HCT116 (cell line): Measurements from ENCODE around the gene TKTL1. TPM values are rescaled to one million over a fixed set of nuclear protein-coding genes. Genes with fewer than 3 reads are reported as not detected.

Experiments
- ATAC-seq: fragments of 200-7000 bp; cut with Tn5 transposase; 2 replicates; pipeline ENCODE4 v1.9.1; 2020; ENCODE audit warnings: mild to moderate bottlenecking, moderate library complexity
- BruUV-seq: library from RNA; stranded (reverse); fragments of 400-500 nt; replicated peaks from 2 replicates; lab custom pipeline; 2021; lab: Mats Ljungman, UMichigan
- CTCF ChIA-PET: fragments of 300-600 bp; sonication (Branson Sonifier 250); formaldehyde crosslinking; loops from one replicate; lab custom pipeline; 2021; ENCODE audit warnings: antibody characterized with exemption; lab: Charles Lee
- POLR2A ChIA-PET: fragments of 300-600, 350-600 bp; sonication (Branson Sonifier 250); formaldehyde crosslinking; loops from one replicate; lab custom pipeline; 2021; ENCODE audit warnings: antibody characterized with exemption; lab: Charles Lee
- RAD21 ChIA-PET, 2 experiments: fragments of 300-600 bp; sonication (Branson Sonifier 250); formaldehyde crosslinking; loops; one replicate each; lab custom pipeline; 2023; ENCODE audit warnings: low total read pairs in 2 of 2; ENCODE audit not compliant: uncharacterized antibody in 2 of 2, unreplicated experiment in 2 of 2, low non-redundant PET in 1 of 2; lab: Charles Lee
- DNase-seq: peaks from one replicate; pipeline ENCODE4 v3.0.0-alpha.2; 2010; ENCODE audit warnings: low read depth, low spot score
- H2AFZ ChIP-seq: fragments of 200-600 bp; shearing (Covaris generic), sonication (generic); 2 replicates; pipeline ENCODE4 v1.6.1; 2017; ENCODE audit warnings: low read depth, mixed run types, mixed read lengths, antibody characterized with exemption, low read length; ENCODE audit not compliant: poor library complexity, severe bottlenecking
- H3K27ac ChIP-seq: 2 replicates; pipeline ENCODE4 v1.5.1; 2012; ENCODE audit warnings: low read depth, low read length
- H3K27me3 ChIP-seq: fragments of 200-600 bp; sonication (generic); 2 replicates; pipeline ENCODE4 v1.6.1; 2016; ENCODE audit warnings: mixed run types, low read length, mixed read lengths; ENCODE audit not compliant: insufficient read depth
- H3K36me3 ChIP-seq, 2 experiments: fragments of 200-500 bp in 1 of 2; fragments of 200-600 bp in 1 of 2; sonication (Bioruptor generic) in 1 of 2; sonication (generic) in 1 of 2; 2 replicates each; pipeline versions ENCODE4 v1.5.1 to v1.6.1; 2014 to 2016; ENCODE audit warnings: low read length in 2 of 2, inconsistent platforms in 1 of 2, mixed read lengths in 1 of 2, mixed run types in 1 of 2; ENCODE audit not compliant: insufficient read depth in 2 of 2, control insufficient read depth in 1 of 2
- H3K4me1 ChIP-seq, 2 experiments: fragments of 200-600 bp in 1 of 2; sonication (generic) in 1 of 2; 2 replicates each; pipeline versions ENCODE4 v1.5.1 to v1.6.1; 2012 to 2017; ENCODE audit warnings: low read length in 2 of 2, inconsistent platforms in 1 of 2, mild to moderate bottlenecking in 1 of 2, mixed read lengths in 1 of 2, mixed run types in 1 of 2, moderate library complexity in 1 of 2; ENCODE audit not compliant: insufficient read depth in 2 of 2, control insufficient read depth in 1 of 2
- H3K4me2 ChIP-seq: fragments of 200-600 bp; sonication (generic); 2 replicates; pipeline ENCODE4 v1.6.1; 2017; ENCODE audit warnings: mixed run types, low read length, mixed read lengths
- H3K4me3 ChIP-seq, 2 experiments: fragments of 200-600 bp in 1 of 2; sonication (generic) in 1 of 2; replicated peaks in 1 of 2; 2 replicates each; pipeline ENCODE4 v1.5.1; 2011 to 2016; ENCODE audit warnings: low read length in 2 of 2, control low read depth in 1 of 2, low read depth in 1 of 2, mild to moderate bottlenecking in 1 of 2, mixed read lengths in 1 of 2, mixed run types in 1 of 2
- H3K79me2 ChIP-seq: fragments of 200-600 bp; sonication (generic); 2 replicates; pipeline ENCODE4 v1.6.1; 2017; ENCODE audit warnings: mild to moderate bottlenecking, mixed run types, low read length, moderate library complexity, mixed read lengths; ENCODE audit not compliant: insufficient read depth
- H3K9ac ChIP-seq: fragments of 200-600 bp; sonication (generic); 2 replicates; pipeline ENCODE4 v1.6.1; 2016; ENCODE audit warnings: low read length, mixed read lengths
- H3K9me2 ChIP-seq: fragments of 200-600 bp; sonication (generic), shearing (Covaris generic); 2 replicates; pipeline ENCODE4 v1.6.1; 2017; ENCODE audit warnings: mixed run types, mild to moderate bottlenecking, moderate library complexity; ENCODE audit not compliant: insufficient read depth
- H3K9me3 ChIP-seq, 2 experiments: fragments of 200-500 bp in 1 of 2; fragments of 200-600 bp in 1 of 2; sonication (Bioruptor generic) in 1 of 2; sonication (generic) in 1 of 2; 2 replicates each; pipeline ENCODE4 v1.6.1; 2014 to 2017; ENCODE audit warnings: low read length in 2 of 2, mixed read lengths in 2 of 2, inconsistent platforms in 1 of 2, low read depth in 1 of 2, mild to moderate bottlenecking in 1 of 2, mixed run types in 1 of 2, moderate library complexity in 1 of 2; ENCODE audit not compliant: control insufficient read depth in 1 of 2, insufficient read depth in 1 of 2
- H4K20me1 ChIP-seq: fragments of 200-600 bp; sonication (generic), shearing (Covaris generic); 2 replicates; pipeline ENCODE4 v1.6.1; 2017; ENCODE audit warnings: mixed run types, mild to moderate bottlenecking, moderate library complexity; ENCODE audit not compliant: insufficient read depth
- CEBPB ChIP-seq: IDR thresholded peaks from 2 replicates; pipeline ENCODE4 v1.6.1; 2012; ENCODE audit warnings: low read depth
- EGR1 ChIP-seq: IDR thresholded peaks from 2 replicates; pipeline ENCODE4 v1.6.1; 2012; ENCODE audit warnings: low read depth
- ELF1 ChIP-seq: IDR thresholded peaks from 2 replicates; pipeline ENCODE4 v1.6.1; 2012; ENCODE audit warnings: low read depth, borderline replicate concordance
- EZH2 ChIP-seq: fragments of 200-600 bp; sonication (generic); IDR thresholded peaks from 2 replicates; pipeline ENCODE4 v1.6.1; 2017; ENCODE audit warnings: antibody characterized with exemption, mixed run types
- EZH2phosphoT487 ChIP-seq: fragments of 200-600 bp; IDR thresholded peaks from 2 replicates; pipeline ENCODE4 v1.6.1; 2018; ENCODE audit warnings: antibody characterized with exemption, borderline replicate concordance
- FOSL1 ChIP-seq: IDR thresholded peaks from 2 replicates; pipeline ENCODE4 v1.6.1; 2012; ENCODE audit warnings: low read depth
- JUND ChIP-seq: IDR thresholded peaks from 2 replicates; pipeline ENCODE4 v1.6.1; 2012
- MAX ChIP-seq: IDR thresholded peaks from 2 replicates; pipeline ENCODE4 v1.6.1; 2012
- POLR2A ChIP-seq: IDR thresholded peaks from 2 replicates; pipeline ENCODE4 v1.7.0; 2011; ENCODE audit warnings: borderline replicate concordance; ENCODE audit not compliant: insufficient read depth, insufficient read length; ENCODE audit errors: extremely low read depth
- POLR2AphosphoS5 ChIP-seq: IDR thresholded peaks from 2 replicates; pipeline ENCODE4 v1.6.1; 2011; ENCODE audit warnings: mild to moderate bottlenecking, low read depth, low read length, moderate library complexity
- REST ChIP-seq: IDR thresholded peaks from 2 replicates; pipeline ENCODE4 v1.6.1; 2012; ENCODE audit warnings: low read depth
- SIN3A ChIP-seq: IDR thresholded peaks from 2 replicates; pipeline ENCODE4 v1.6.1; 2012; ENCODE audit warnings: low read depth
- SP1 ChIP-seq: IDR thresholded peaks from 2 replicates; pipeline ENCODE4 v1.6.1; 2012; ENCODE audit warnings: low read depth
- TCF7L2 ChIP-seq: IDR thresholded peaks from 2 replicates; pipeline ENCODE4 v1.7.0; 2011; ENCODE audit warnings: borderline replicate concordance, inconsistent platforms; ENCODE audit not compliant: insufficient read depth, insufficient read length; ENCODE audit errors: extremely low read depth
- YY1 ChIP-seq: IDR thresholded peaks from 2 replicates; pipeline ENCODE4 v1.6.1; 2011; ENCODE audit warnings: low read length, low read depth, moderate library complexity, mild to moderate bottlenecking; ENCODE audit not compliant: insufficient replicate concordance; ENCODE audit errors: extremely low read depth
- ZBTB33 ChIP-seq: IDR thresholded peaks from 2 replicates; pipeline ENCODE4 v1.6.1; 2011; ENCODE audit warnings: mild to moderate bottlenecking, low read length, moderate library complexity; ENCODE audit not compliant: insufficient replicate concordance; ENCODE audit errors: extremely low read depth
- ZFX ChIP-seq: fragments of 450-650 bp; IDR thresholded peaks from 2 replicates; pipeline ENCODE4 v1.6.1; 2017
- ZNF274 ChIP-seq: fragments of 200-500 bp; sonication (Bioruptor generic); IDR thresholded peaks from 2 replicates; pipeline ENCODE4 v1.6.1; 2014; ENCODE audit warnings: mild to moderate bottlenecking, low read depth, low read length, inconsistent platforms
- intact Hi-C: fragments of 100-400 bp; cut with micrococcal nuclease; formaldehyde crosslinking; loops from 2 replicates; pipeline ENCODE4 v1.10.0; 2022
- total RNA-seq: library from RNA; stranded (reverse); gene quantifications from one replicate; pipeline ENCODE4 v1.2.1, GENCODE V29; 2021; ENCODE audit not compliant: unreplicated experiment
- TF ChIP-seq, protein P1 (sequence below), 3 experiments: fragments of 200-600 bp in 1 of 3; sonication (generic) in 1 of 3; IDR thresholded peaks in 2 of 3; conservative IDR thresholded peaks in 1 of 3; 2 replicates each; pipeline ENCODE4 v1.5.1; 2012 to 2017; ENCODE audit warnings: low read depth in 2 of 3, low read length in 2 of 3, antibody characterized with exemption in 1 of 3, borderline replicate concordance in 1 of 3, control low read depth in 1 of 3, mild to moderate bottlenecking in 1 of 3, mixed read lengths in 1 of 3, mixed run types in 1 of 3, moderate library complexity in 1 of 3; ENCODE audit not compliant: insufficient read depth in 1 of 3
- TF ChIP-seq, protein P2 (sequence below): IDR thresholded peaks from 2 replicates; pipeline ENCODE4 v1.6.1; 2012

Gene TKTL1
- total RNA-seq, 1 experiment from 2014 or later, result 0.34 TPM

DNA sequence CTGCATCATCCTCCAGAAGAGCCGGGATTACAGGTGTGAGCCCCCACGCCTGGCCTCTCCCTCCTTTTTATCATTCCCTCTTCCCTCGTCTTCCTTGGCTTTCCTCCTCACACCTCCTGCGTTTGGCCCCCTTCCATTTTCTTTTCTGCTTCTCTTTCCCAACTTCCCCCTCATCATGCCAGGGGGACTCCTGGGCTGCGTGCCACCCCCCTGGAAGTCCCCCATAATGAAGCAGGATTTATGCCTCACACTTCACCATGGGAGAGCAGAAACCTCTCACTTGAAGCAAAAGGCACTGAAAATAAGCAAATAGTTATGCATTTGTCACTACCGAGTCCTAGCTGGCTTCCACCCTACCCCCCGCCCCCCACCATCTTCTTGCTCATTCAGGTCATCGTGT is 7.9 kb downstream of the TKTL1 start:
- H4K20me1 ChIP-seq, result no peaks in the 10 kb centered on the region
- no peak overlapping the region for H3K4me2 ChIP-seq
- TF ChIP-seq SIN3A, result no peak
- no peak for TF ChIP-seq CEBPB
- TF ChIP-seq, protein P1, sequence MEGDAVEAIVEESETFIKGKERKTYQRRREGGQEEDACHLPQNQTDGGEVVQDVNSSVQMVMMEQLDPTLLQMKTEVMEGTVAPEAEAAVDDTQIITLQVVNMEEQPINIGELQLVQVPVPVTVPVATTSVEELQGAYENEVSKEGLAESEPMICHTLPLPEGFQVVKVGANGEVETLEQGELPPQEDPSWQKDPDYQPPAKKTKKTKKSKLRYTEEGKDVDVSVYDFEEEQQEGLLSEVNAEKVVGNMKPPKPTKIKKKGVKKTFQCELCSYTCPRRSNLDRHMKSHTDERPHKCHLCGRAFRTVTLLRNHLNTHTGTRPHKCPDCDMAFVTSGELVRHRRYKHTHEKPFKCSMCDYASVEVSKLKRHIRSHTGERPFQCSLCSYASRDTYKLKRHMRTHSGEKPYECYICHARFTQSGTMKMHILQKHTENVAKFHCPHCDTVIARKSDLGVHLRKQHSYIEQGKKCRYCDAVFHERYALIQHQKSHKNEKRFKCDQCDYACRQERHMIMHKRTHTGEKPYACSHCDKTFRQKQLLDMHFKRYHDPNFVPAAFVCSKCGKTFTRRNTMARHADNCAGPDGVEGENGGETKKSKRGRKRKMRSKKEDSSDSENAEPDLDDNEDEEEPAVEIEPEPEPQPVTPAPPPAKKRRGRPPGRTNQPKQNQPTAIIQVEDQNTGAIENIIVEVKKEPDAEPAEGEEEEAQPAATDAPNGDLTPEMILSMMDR (IDR thresholded peaks at IDR 0.05 in 2 of 3, conservative IDR thresholded peaks at IDR 0.05 in 1 of 3; ENCODE audit: borderline replicate concordance in 1 of 3, insufficient read depth in 1 of 3, low read depth in 2 of 3, low read length in 2 of 3), result no peak
- TF ChIP-seq EZH2, result no peak
- TF ChIP-seq POLR2A, result no peak
- TF ChIP-seq POLR2AphosphoS5, result no peak
- TF ChIP-seq MAX, result no peak
- no peak for TF ChIP-seq JUND
- TF ChIP-seq YY1, result no peak
- no peak for TF ChIP-seq REST
- TF ChIP-seq ELF1, result no peak
- no peak for TF ChIP-seq SP1
- TF ChIP-seq EGR1, result no peak
- no peak for TF ChIP-seq EZH2phosphoT487
- no peak for TF ChIP-seq ZNF274
- no peak for TF ChIP-seq FOSL1
- TF ChIP-seq TCF7L2, result no peak
- no peak for TF ChIP-seq ZBTB33
- TF ChIP-seq, protein P2, sequence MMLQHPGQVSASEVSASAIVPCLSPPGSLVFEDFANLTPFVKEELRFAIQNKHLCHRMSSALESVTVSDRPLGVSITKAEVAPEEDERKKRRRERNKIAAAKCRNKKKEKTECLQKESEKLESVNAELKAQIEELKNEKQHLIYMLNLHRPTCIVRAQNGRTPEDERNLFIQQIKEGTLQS, result no peak
- no peak for TF ChIP-seq ZFX
- ChIA-PET RAD21 (no interaction called here), POLR2A (no interaction called here), CTCF (no interaction called here)
- no peaks in the 10 kb centered on the region for H3K9me3 ChIP-seq
- H3K9ac ChIP-seq, result no peak overlapping the region
- H3K9me2 ChIP-seq, result no peaks in the 10 kb centered on the region
- ATAC-seq, result no peak
- no peak overlapping the region for H3K4me3 ChIP-seq
- no TSS peak for BruUV-seq
- DNase-seq, result no peak
- no peaks in the 10 kb centered on the region for H3K79me2 ChIP-seq
- H3K27ac ChIP-seq, result no peak overlapping the region
- intact Hi-C loops, result no loop called here
- 0 out of 4 replicates have a peak, but pooled peaks cover 0 to under 1% of the 10 kb centered on the region in 2 experiments for H3K4me1 ChIP-seq
- no peaks in the 10 kb centered on the region for H3K36me3 ChIP-seq
- H3K27me3 ChIP-seq, result no peaks in the 10 kb centered on the region
- H2AFZ ChIP-seq, result no peak overlapping the region
